Mesothelial cell of epicardium (in vitro differentiated cells): Measurements from ENCODE around the gene CFAP45. TPM values are rescaled to one million over a fixed set of nuclear protein-coding genes. Genes with fewer than 3 reads are reported as not detected.
A peak's percentile ranks its signal among the peaks of the same experiment; 100 is the strongest.

Source experiments
- DNase-seq, 2 experiments: peaks; one replicate each; pipeline ENCODE4 v3.0.0; 2021; ENCODE audit warnings: low spot score in 2 of 2; ENCODE audit not compliant: unreplicated experiment in 2 of 2
- H3K27ac Mint-ChIP-seq: 2 replicates; pipeline ENCODE4 v1.8.0; 2021; ENCODE audit warnings: mixed read lengths
- H3K27me3 Mint-ChIP-seq: 2 replicates; pipeline ENCODE4 v1.8.0; 2021; ENCODE audit warnings: low read depth, mixed read lengths
- H3K36me3 Mint-ChIP-seq: 2 replicates; pipeline ENCODE4 v1.8.0; 2021; ENCODE audit warnings: mixed read lengths
- H3K4me1 Mint-ChIP-seq: 2 replicates; pipeline ENCODE4 v1.8.0; 2021; ENCODE audit warnings: mixed read lengths
- H3K4me3 Mint-ChIP-seq: 2 replicates; pipeline ENCODE4 v1.8.0; 2021; ENCODE audit warnings: mild to moderate bottlenecking, moderate library complexity, mixed read lengths
- H3K9me3 Mint-ChIP-seq: 2 replicates; pipeline ENCODE4 v1.8.0; 2021; ENCODE audit warnings: mixed read lengths
- CTCF ChIP-seq: fragments of 200-600 bp; sonication (generic); IDR thresholded peaks from one replicate; pipeline ENCODE4 v1.5.0; 2021; ENCODE audit warnings: antibody characterized with exemption; ENCODE audit not compliant: unreplicated experiment
- total RNA-seq: library from RNA; stranded (reverse); gene quantifications from 3 replicates; pipeline ENCODE4 v1.2.1, GENCODE V29; 2021

Gene CFAP45
- total RNA-seq, 1 donor from 2014 or later = 0.20 TPM

- Mint-ChIP-seq H3K4me1 (peaks cover 78% of the 10 kb centered on the region), H3K27ac (peak overlapping the region; percentile 95), H3K27me3 (peaks cover 2% of the 10 kb centered on the region), H3K36me3 (peaks cover 4% of the 10 kb centered on the region), H3K4me3 (peak overlapping the region; percentile 93), H3K9me3 (no peaks in the 10 kb centered on the region)
- TF ChIP-seq CTCF = no peak
- DNase-seq = no peak
Observed at GRCh38 chr1:159944623-159945455, 44.9 kb upstream of the CFAP45 start.

- Mint-ChIP-seq H3K9me3 (no peaks in the 10 kb centered on the region), H3K27me3 (peaks cover 2% of the 10 kb centered on the region), H3K4me1 (peaks cover 72% of the 10 kb centered on the region), H3K36me3 (peaks cover 5% of the 10 kb centered on the region), H3K4me3 (peak overlapping the region; percentile 93), H3K27ac (peak overlapping the region; percentile 95)
- DNase-seq = no peak
- TF ChIP-seq CTCF = no peak
Observed at GRCh38 chr1:159943908-159944622, 44.1 kb upstream of the CFAP45 start.

GRCh38 chr1:159943278-159943640 is 43.3 kb upstream of the CFAP45 start:
- Mint-ChIP-seq H3K36me3 (peaks cover 9% of the 10 kb centered on the region), H3K4me3 (peak overlapping the region; percentile 93), H3K4me1 (peaks cover 69% of the 10 kb centered on the region), H3K27me3 (peaks cover 2% of the 10 kb centered on the region), H3K27ac (peak overlapping the region; percentile 75), H3K9me3 (no peaks in the 10 kb centered on the region)
- DNase-seq = no peak
- no peak for TF ChIP-seq CTCF

GRCh38 chr1:159942632-159943277 is 42.8 kb upstream of the CFAP45 start:
- Mint-ChIP-seq H3K4me3 (peak overlapping the region; percentile 36), H3K36me3 (peaks cover 9% of the 10 kb centered on the region), H3K27me3 (no peaks in the 10 kb centered on the region), H3K4me1 (peaks cover 69% of the 10 kb centered on the region), H3K9me3 (no peaks in the 10 kb centered on the region), H3K27ac (no peak overlapping the region)
- no peak for DNase-seq
- TF ChIP-seq CTCF = no peak

GRCh38 chr1:159941591-159942560 is 41.9 kb upstream of the CFAP45 start:
- no peak for DNase-seq
- peak overlapping the region; percentile 11 for H3K27ac Mint-ChIP-seq
- no peaks in the 10 kb centered on the region for H3K9me3 Mint-ChIP-seq
- H3K27me3 Mint-ChIP-seq = no peaks in the 10 kb centered on the region
- H3K4me1 Mint-ChIP-seq = peaks cover 71% of the 10 kb centered on the region
- peak overlapping the region; percentile 37 for H3K4me3 Mint-ChIP-seq
- TF ChIP-seq CTCF = no peak
- H3K36me3 Mint-ChIP-seq = peaks cover 9% of the 10 kb centered on the region
